Skeletal muscle satellite cell (primary cell): ENCODE results near the gene GPC6.

ENCODE experiments used
- H3K27me3 ChIP-seq: 2 replicates; pipeline ENCODE4 v1.7.0; 2013; ENCODE audit warnings: low read length; ENCODE audit not compliant: control insufficient read depth, insufficient read depth
- H3K36me3 ChIP-seq: 2 replicates; pipeline ENCODE4 v1.7.0; 2013; ENCODE audit warnings: mild to moderate bottlenecking, control low read depth, low read length; ENCODE audit not compliant: insufficient read depth
- H3K4me1 ChIP-seq: 2 replicates; pipeline ENCODE4 v1.7.0; 2013; ENCODE audit warnings: low read length; ENCODE audit not compliant: control insufficient read depth, insufficient read depth
- H3K4me2 ChIP-seq: 2 replicates; pipeline ENCODE4 v1.7.0; 2013; ENCODE audit warnings: mild to moderate bottlenecking, low read length
- H3K4me3 ChIP-seq: 2 replicates; pipeline ENCODE4 v1.7.0; 2013; ENCODE audit warnings: low read length
- H3K9ac ChIP-seq: 2 replicates; pipeline ENCODE4 v1.7.0; 2013; ENCODE audit warnings: mild to moderate bottlenecking, low read depth, low read length, moderate library complexity
- H3K9me3 ChIP-seq: replicated peaks from 2 replicates; pipeline ENCODE4 v1.7.0; 2013; ENCODE audit warnings: mild to moderate bottlenecking, control low read depth, low read length

The GPC6 gene

GRCh38 chr13:93708308-93709075 is 481.9 kb downstream of the GPC6 start:
- H3K9me3 ChIP-seq: no peaks in the 10 kb centered on the region
- H3K27me3 ChIP-seq: no peaks in the 10 kb centered on the region

GRCh38 chr13:93709506-93710244 is 483.1 kb downstream of the GPC6 start:
- H3K27me3 ChIP-seq: no peaks in the 10 kb centered on the region
- no peaks in the 10 kb centered on the region for H3K36me3 ChIP-seq
- peak overlapping the region; percentile 10 for H3K4me2 ChIP-seq
- no peak overlapping the region for H3K4me3 ChIP-seq
- H3K4me1 ChIP-seq: peaks cover 5% of the 10 kb centered on the region
- no peaks in the 10 kb centered on the region for H3K9me3 ChIP-seq
- H3K9ac ChIP-seq: peak overlapping the region; percentile 19

More at GRCh38 chr13:93708308-93709075, 481.9 kb downstream of the GPC6 start:
- Histone ChIP-seq H3K36me3 (no peaks in the 10 kb centered on the region), H3K4me3 (no peak overlapping the region), H3K9ac (no peak overlapping the region), H3K4me1 (peaks cover 5% of the 10 kb centered on the region), H3K4me2 (no peak overlapping the region)

- Histone ChIP-seq H3K4me1 (peaks cover 2% of the 10 kb centered on the region), H3K4me3 (no peak overlapping the region), H3K36me3 (no peaks in the 10 kb centered on the region), H3K4me2 (no peak overlapping the region), H3K27me3 (no peaks in the 10 kb centered on the region), H3K9me3 (no peaks in the 10 kb centered on the region), H3K9ac (no peak overlapping the region)
Observed at GRCh38 chr13:93714171-93714570, 487.6 kb downstream of the GPC6 start.

- Histone ChIP-seq H3K9ac (no peak overlapping the region), H3K36me3 (no peaks in the 10 kb centered on the region), H3K4me1 (no peaks in the 10 kb centered on the region), H3K27me3 (no peaks in the 10 kb centered on the region), H3K9me3 (no peaks in the 10 kb centered on the region), H3K4me3 (no peak overlapping the region), H3K4me2 (no peak overlapping the region)
Observed at GRCh38 chr13:93715866-93716265, 489.3 kb downstream of the GPC6 start.

- no peaks in the 10 kb centered on the region for H3K27me3 ChIP-seq
- no peak overlapping the region for H3K4me3 ChIP-seq
- no peak overlapping the region for H3K9ac ChIP-seq
- H3K4me2 ChIP-seq: no peak overlapping the region
- no peaks in the 10 kb centered on the region for H3K36me3 ChIP-seq
- H3K4me1 ChIP-seq: peaks cover 3% of the 10 kb centered on the region
- H3K9me3 ChIP-seq: no peaks in the 10 kb centered on the region
Observed at GRCh38 chr13:93716623-93717022, 490.0 kb downstream of the GPC6 start.

GRCh38 chr13:93721483-93721882 is 494.9 kb downstream of the GPC6 start:
- H3K4me3 ChIP-seq: no peak overlapping the region
- no peaks in the 10 kb centered on the region for H3K27me3 ChIP-seq
- H3K9me3 ChIP-seq: no peaks in the 10 kb centered on the region
- H3K4me1 ChIP-seq: peaks cover 4% of the 10 kb centered on the region
- no peaks in the 10 kb centered on the region for H3K36me3 ChIP-seq
- H3K9ac ChIP-seq: no peak overlapping the region
- no peak overlapping the region for H3K4me2 ChIP-seq

GRCh38 chr13:93723316-93723715 is 496.7 kb downstream of the GPC6 start:
- Histone ChIP-seq H3K27me3 (no peaks in the 10 kb centered on the region), H3K4me1 (peaks cover 20% of the 10 kb centered on the region), H3K4me3 (no peak overlapping the region), H3K9ac (no peak overlapping the region), H3K4me2 (no peak overlapping the region), H3K36me3 (no peaks in the 10 kb centered on the region), H3K9me3 (no peaks in the 10 kb centered on the region)

- Histone ChIP-seq H3K9me3 (no peaks in the 10 kb centered on the region), H3K4me1 (peaks cover 20% of the 10 kb centered on the region), H3K27me3 (no peaks in the 10 kb centered on the region), H3K36me3 (no peaks in the 10 kb centered on the region), H3K9ac (no peak overlapping the region), H3K4me2 (no peak overlapping the region), H3K4me3 (no peak overlapping the region)
Observed at GRCh38 chr13:93724187-93724586, 497.6 kb downstream of the GPC6 start.

GRCh38 chr13:93726173-93726957 is 499.8 kb downstream of the GPC6 start:
- no peak overlapping the region for H3K9ac ChIP-seq
- H3K4me1 ChIP-seq: peaks cover 29% of the 10 kb centered on the region
- H3K9me3 ChIP-seq: no peaks in the 10 kb centered on the region
- H3K4me3 ChIP-seq: no peak overlapping the region
- H3K4me2 ChIP-seq: no peak overlapping the region
- H3K36me3 ChIP-seq: no peaks in the 10 kb centered on the region
- no peaks in the 10 kb centered on the region for H3K27me3 ChIP-seq

- no peaks in the 10 kb centered on the region for H3K27me3 ChIP-seq
- H3K4me1 ChIP-seq: peaks cover 26% of the 10 kb centered on the region
- H3K4me3 ChIP-seq: no peak overlapping the region
- H3K36me3 ChIP-seq: no peaks in the 10 kb centered on the region
- no peaks in the 10 kb centered on the region for H3K9me3 ChIP-seq
- no peak overlapping the region for H3K9ac ChIP-seq
- peak overlapping the region; percentile 53 for H3K4me2 ChIP-seq
Observed at GRCh38 chr13:93727211-93728141, 500.9 kb downstream of the GPC6 start.
